ENCODE data around the gene KIF26B.

Gene KIF26B

GRCh38 chr1:245475961-245476516, 321.3 kb downstream of the KIF26B start:
- FAIRE-seq = no peak

GRCh38 chr1:245477941-245478340, 323.2 kb downstream of the KIF26B start:
- FAIRE-seq = no peak

- FAIRE-seq = no peak
These were observed 325.8 kb downstream of the KIF26B start for GRCh38 chr1:245480393-245481120.

- FAIRE-seq = no peak
These were observed 326.5 kb downstream of the KIF26B start for GRCh38 chr1:245481261-245481660.

- no peak for FAIRE-seq
These were observed 328.5 kb downstream of the KIF26B start for GRCh38 chr1:245483247-245483646.

GRCh38 chr1:245484176-245484575, 329.4 kb downstream of the KIF26B start:
- FAIRE-seq = no peak

- no peak for FAIRE-seq
These were observed 331.2 kb downstream of the KIF26B start for GRCh38 chr1:245485996-245486395.

- no peak for FAIRE-seq
These were observed 332.1 kb downstream of the KIF26B start for GRCh38 chr1:245486775-245487470.

GRCh38 chr1:245488346-245489129, 333.8 kb downstream of the KIF26B start:
- FAIRE-seq = no peak

GRCh38 chr1:245489838-245490237, 335.1 kb downstream of the KIF26B start:
- no peak for FAIRE-seq

GRCh38 chr1:245493029-245493428, 338.2 kb downstream of the KIF26B start:
- no peak for FAIRE-seq

- FAIRE-seq = no peak
These were observed 340.9 kb downstream of the KIF26B start for GRCh38 chr1:245495681-245496080.

GRCh38 chr1:245500546-245500945, 345.8 kb downstream of the KIF26B start:
- FAIRE-seq = no peak

GRCh38 chr1:245501633-245502032, 346.8 kb downstream of the KIF26B start:
- FAIRE-seq = no peak

GRCh38 chr1:245503548-245503947, 348.8 kb downstream of the KIF26B start:
- no peak for FAIRE-seq

- no peak for FAIRE-seq
These were observed 355.4 kb downstream of the KIF26B start for GRCh38 chr1:245510144-245510543.

- no peak for FAIRE-seq
These were observed 357.6 kb downstream of the KIF26B start for GRCh38 chr1:245512181-245512888.

- no peak for FAIRE-seq
These were observed 358.3 kb downstream of the KIF26B start for GRCh38 chr1:245512980-245513578.

GRCh38 chr1:245516284-245516759, 361.5 kb downstream of the KIF26B start:
- no peak for FAIRE-seq

- FAIRE-seq = no peak
These were observed 365.8 kb downstream of the KIF26B start for GRCh38 chr1:245520611-245521010.

- no peak for FAIRE-seq
These were observed 371.4 kb downstream of the KIF26B start for GRCh38 chr1:245526141-245526540.

- no peak for FAIRE-seq
These were observed 373.5 kb downstream of the KIF26B start for GRCh38 chr1:245528258-245528635.

Measured in endometrium (tissue), 2 donors.